ENCODE data around the gene TNFAIP2. TPM values are rescaled to one million over a fixed set of nuclear protein-coding genes. Genes with fewer than 3 reads are reported as not detected.
A peak's percentile ranks its signal among the peaks of the same experiment; 100 is the strongest.

TNFAIP2 gene
- polyA plus RNA-seq (2013, experiment 1 of 2; ENCODE audit: insufficient read length) = 12.1 TPM
- 5.5 TPM for polyA plus RNA-seq (2013, experiment 2 of 2; ENCODE audit: insufficient read length)

DNA sequence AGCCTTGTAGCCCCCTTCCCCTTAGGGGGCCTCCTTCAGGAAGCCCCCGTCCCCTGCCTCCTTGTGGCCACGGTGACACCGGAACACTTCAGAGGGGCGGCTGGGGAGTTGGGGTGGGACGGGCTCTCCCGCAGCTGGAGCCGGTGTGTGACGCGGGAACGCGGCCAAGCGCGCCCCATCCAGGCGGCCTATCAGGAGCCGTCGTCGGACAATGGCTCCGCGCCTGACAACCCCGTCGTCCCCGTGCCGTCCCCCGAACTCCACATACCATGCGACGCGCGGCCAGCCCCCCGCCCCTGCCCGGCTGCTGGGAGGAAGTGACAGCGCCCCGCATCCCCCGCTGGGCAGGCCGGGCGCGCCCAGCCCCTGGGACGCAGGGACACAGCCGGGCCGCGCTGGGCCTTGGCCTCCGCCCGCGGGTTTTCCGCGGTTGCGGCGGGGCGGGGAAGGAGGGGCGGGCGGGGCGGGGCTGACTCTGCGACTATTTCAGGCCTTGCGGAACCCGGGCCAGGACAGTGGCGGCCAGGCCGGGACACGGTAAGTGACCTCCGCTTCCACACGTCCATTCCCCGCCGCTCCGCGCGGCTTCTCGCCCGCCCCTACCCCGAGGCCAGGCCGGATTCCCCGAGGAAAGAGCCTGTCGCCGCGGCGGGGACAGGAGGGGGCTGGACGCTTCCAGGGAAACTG is at the start of gene TNFAIP2:
TSS of gene TNFAIP2 (plus strand) at position 515 of the 687 bp plus-strand sequence. CDS start 2,997 bp downstream, outside the sequence.
- DNase-seq = no peak

- no peak for DNase-seq
Observed at GRCh38 chr14:103073876-103074728, 49.2 kb upstream of the TNFAIP2 start.

DNA sequence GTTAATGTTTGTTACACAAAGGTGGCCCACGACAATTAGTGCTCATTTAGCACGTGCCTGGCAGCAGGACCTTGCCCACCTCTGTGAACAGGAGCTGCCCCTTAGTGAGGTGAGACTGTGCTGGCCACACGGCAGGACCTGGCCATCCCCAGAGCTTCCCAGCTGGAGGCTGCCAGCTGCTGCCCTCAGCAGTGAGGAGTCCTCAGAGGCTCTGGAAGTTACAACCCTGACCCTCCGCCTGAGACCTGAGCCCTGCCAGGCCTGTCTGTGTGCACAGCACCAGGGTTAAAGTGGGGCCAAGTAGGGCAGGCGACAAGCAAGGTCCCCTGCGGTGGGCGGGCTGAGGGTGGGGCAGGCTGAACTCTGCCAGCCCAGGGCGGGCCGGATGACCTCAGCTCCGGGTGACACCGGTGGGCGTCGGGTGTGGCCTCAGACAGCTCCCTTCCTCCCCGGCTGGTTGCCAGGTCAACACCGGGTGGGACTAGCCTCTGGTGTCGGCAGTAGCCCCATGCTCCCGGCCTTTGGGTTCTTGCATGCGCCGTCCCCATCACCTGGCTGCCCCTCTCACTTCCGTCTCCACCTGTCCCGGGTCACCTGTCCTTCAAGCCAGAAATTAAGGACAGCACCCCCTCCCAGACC is 48.4 kb upstream of the TNFAIP2 start:
- DNase-seq = no peak

DNA sequence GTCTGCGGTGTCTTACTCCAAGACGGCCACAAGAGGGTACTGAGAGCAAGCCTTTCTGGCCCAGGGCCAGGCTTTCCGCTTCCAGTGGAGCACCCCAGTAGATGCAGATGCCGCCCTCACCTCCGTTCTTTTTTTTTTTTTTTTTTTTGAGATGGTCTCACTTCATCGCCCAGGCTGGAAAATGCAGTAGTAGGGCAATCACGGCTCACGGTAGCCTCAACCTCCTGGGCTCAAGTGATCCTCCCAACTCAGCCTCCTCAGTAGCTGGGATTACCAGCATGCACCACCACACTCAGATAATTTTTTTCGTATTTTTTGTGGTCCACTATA is 44.9 kb upstream of the TNFAIP2 start:
- peak; percentile 66 for DNase-seq

GRCh38 chr14:103078860-103079587 is 44.2 kb upstream of the TNFAIP2 start:
- DNase-seq = no peak

DNA sequence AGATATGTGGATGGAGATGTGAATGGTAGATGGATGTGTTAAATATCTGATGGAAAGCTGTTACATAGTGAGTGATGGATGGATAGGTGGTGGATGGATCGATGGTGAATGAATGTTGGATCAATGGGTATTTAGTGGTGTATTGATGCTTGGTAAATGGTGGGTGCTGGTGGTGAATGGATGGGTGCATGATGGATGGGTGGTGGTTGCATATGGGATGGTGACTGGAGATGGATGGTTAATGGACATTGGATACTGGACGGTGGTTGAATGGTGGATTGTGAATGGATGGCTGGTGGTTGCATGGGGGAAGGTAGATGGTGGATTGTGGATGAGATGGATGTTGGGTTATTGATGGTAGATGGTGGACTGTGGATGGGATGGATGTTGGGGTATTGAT is 41.3 kb upstream of the TNFAIP2 start:
- DNase-seq = no peak

GRCh38 chr14:103084021-103084919 is 39.0 kb upstream of the TNFAIP2 start, which contains the start of gene LBHD2:
Gene LBHD2 (plus strand): TSS chr14:103084210. CDS start chr14:103086013, 1,803 bp downstream.
- DNase-seq = no peak

DNA sequence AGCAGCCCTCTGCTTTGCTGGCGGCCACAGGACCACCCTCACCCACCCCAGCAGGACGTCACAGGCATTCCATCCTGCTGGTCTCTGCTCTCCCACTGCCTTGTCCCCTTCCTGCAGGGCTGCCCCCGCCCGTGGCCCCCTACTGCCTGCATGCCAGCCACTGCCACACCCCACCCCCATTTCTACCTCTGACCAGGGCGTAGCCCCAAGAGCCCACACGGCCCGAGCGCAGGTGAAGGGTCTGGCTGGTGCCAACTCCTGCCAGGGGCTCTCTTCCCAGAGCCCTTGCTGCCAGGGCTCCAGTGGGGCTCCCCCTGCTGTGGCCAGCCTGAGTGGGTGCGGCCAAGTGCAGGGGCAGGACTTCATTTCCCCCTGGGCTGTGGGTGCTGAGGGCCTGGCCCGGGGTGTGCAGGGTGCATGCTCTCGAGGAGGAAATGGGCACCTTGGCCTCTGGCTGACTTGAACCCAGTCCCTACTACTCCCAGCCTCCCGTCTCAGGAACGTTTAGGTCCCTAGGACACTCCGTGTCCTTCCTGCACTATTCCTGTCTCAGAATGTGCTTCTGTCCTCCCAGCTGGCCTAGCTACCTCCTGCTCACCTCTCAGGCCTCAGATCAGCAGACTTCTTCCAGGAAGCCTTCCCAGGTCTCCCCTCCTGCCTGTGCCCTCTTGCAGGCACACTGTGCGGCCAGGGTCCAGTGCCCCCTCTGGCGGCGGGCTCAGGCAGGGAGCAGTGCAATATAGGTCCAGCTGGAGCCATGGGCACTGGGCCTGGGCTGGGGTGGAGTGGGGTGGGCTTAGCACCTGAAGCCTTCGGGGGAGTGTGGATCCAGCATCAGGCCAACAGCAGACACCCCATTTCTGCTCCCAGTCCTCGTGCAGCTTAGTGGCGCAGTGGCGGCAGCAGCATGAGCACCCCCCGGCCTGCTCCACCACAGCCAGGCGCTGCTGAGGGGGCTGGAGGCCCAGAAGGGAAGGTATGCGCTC is 37.9 kb upstream of the TNFAIP2 start:
- no peak for DNase-seq

DNA sequence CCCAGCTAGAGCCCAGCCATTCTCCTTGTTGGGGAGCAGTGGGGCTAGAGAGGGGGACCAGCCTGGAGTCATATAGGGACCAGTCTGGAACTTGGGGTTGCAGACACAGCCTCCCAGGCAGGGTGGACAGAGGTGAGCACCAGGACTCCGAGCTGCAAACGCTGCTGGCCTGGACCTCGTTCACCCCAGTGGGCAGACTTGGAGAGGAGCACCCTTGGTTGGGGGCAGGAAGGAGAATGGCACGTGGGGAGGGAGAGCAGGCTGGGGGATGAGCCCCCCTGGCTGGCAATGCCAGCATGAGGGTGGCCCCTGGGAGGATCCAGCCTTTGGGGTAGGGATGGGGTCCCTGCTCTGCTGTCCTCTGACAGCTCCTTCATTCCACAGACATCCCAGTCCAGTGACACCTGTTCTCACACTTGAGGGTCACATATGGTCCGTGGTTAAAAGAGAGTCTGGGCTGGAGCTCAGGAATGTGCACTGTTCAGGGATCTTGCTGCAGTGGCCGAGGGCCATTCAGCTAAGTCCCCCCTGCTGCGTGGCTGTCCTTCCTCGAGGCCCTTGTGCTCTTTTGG is 36.4 kb upstream of the TNFAIP2 start:
- DNase-seq = no peak

DNA sequence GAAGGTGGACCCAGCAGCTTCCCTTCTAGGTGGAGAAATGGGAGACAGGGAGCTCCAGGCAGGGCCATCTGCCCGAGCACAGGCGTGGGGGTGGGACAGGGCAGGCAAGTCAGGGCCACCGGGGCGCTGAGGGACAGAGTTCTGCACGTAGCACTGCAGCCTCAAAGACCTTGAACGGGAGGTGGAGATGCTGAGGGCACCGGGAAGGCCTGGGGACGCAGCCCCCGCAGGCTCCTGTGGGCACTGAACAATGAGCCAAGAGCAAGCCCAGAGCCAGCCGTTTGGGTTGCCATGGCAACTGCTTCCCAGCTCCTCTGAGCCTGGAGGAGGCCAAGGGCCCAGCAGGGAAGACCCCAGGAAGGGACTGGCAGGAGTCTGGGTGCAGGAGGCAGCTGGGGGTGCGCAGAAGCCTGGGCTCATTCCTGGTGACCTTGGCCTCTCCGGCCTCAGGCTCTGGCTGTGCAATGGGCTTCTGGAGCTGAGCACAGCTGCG is 35.9 kb upstream of the TNFAIP2 start:
- DNase-seq = no peak

GRCh38 chr14:103088921-103089320 is 34.3 kb upstream of the TNFAIP2 start:
- DNase-seq = no peak

GRCh38 chr14:103089386-103090335 is 33.6 kb upstream of the TNFAIP2 start:
- no peak for DNase-seq

DNA sequence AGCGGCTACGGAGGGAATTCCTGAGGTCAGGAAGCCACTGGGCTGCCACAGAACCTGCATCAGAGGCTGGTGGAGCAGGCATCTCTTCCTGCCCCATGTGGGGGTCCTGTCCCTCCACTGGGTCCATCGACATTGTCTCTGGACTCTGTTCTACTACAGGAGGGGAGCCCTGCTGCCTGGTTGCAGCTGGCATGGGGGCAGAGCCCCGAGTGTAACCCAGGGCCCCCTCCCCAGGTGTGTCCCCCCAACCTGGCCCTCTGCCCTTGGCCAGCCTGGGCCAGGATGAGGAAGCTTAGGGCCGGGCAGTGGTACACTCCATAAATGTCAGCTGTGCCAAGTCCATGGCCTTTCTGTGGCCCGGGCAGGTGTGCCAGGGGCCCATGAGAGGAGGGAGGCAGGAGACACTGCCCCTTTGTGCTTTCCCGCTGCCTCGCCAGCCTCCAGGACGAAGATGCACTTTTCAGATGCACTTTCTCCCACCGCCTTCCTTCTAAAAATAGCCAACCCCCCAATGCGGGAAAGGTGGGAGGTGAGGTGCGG is 32.7 kb upstream of the TNFAIP2 start:
- no peak for DNase-seq

- DNase-seq = peak; percentile 26
Observed at GRCh38 chr14:103091041-103091882, 32.0 kb upstream of the TNFAIP2 start.

GRCh38 chr14:103091883-103092222 is 31.4 kb upstream of the TNFAIP2 start:
- DNase-seq = no peak

- no peak for DNase-seq
Observed at GRCh38 chr14:103093856-103094405, 29.3 kb upstream of the TNFAIP2 start.

All from fibroblast of skin of back (primary cell).